Endothelial cell (in vitro differentiated cells): ENCODE measurements around the gene PLCXD1. TPM values are rescaled to one million over a fixed set of nuclear protein-coding genes. Genes with fewer than 3 reads are reported as not detected.

Source experiments
- DNase-seq: peaks from one replicate; pipeline ENCODE4 v3.0.0; 2021; ENCODE audit warnings: low spot score
- H3K27ac Mint-ChIP-seq: one replicate; pipeline ENCODE4 v1.8.0; 2021; ENCODE audit warnings: mixed read lengths, inconsistent platforms; ENCODE audit not compliant: unreplicated experiment
- H3K27me3 Mint-ChIP-seq: one replicate; pipeline ENCODE4 v1.8.0; 2021; ENCODE audit warnings: mild to moderate bottlenecking, moderate library complexity, mixed read lengths, inconsistent platforms; ENCODE audit not compliant: unreplicated experiment
- H3K36me3 Mint-ChIP-seq: one replicate; pipeline ENCODE4 v1.8.0; 2021; ENCODE audit warnings: mild to moderate bottlenecking, low read depth, mixed read lengths, inconsistent platforms; ENCODE audit not compliant: unreplicated experiment
- H3K4me1 Mint-ChIP-seq: one replicate; pipeline ENCODE4 v1.8.0; 2021; ENCODE audit warnings: mild to moderate bottlenecking, mixed read lengths, inconsistent platforms; ENCODE audit not compliant: unreplicated experiment
- H3K4me3 Mint-ChIP-seq: one replicate; pipeline ENCODE4 v1.8.0; 2021; ENCODE audit warnings: mild to moderate bottlenecking, mixed read lengths, inconsistent platforms; ENCODE audit not compliant: unreplicated experiment
- H3K9me3 Mint-ChIP-seq: one replicate; pipeline ENCODE4 v1.8.0; 2021; ENCODE audit warnings: mixed read lengths, inconsistent platforms; ENCODE audit not compliant: unreplicated experiment
- CTCF ChIP-seq: fragments of 200-600 bp; sonication (generic); IDR thresholded peaks from one replicate; pipeline ENCODE4 v1.5.0; 2021; ENCODE audit warnings: antibody characterized with exemption; ENCODE audit not compliant: unreplicated experiment
- total RNA-seq: library from RNA; stranded (reverse); fragmentation: NEBNext Ultra II Directional; extraction: Animal tissue kit (Norgen Biotek cat#: 25700); gene quantifications from one replicate; pipeline ENCODE4 v1.2.1, GENCODE V29; 2021; ENCODE audit not compliant: unreplicated experiment

Gene PLCXD1
- total RNA-seq, 1 donor from 2014 or later = 21.7 TPM

GRCh38 chrX:290476-291166 lies 9.4 kb downstream of the PLCXD1 start:
- peaks cover 9% of the 10 kb centered on the region for H3K36me3 Mint-ChIP-seq
- no peaks in the 10 kb centered on the region for H3K9me3 Mint-ChIP-seq
- no peaks in the 10 kb centered on the region for H3K27me3 Mint-ChIP-seq
- no peaks in the 10 kb centered on the region for H3K4me1 Mint-ChIP-seq
- DNase-seq = no peak
- H3K27ac Mint-ChIP-seq = no peak overlapping the region
- H3K4me3 Mint-ChIP-seq = no peak overlapping the region
- TF ChIP-seq CTCF = no peak

- Mint-ChIP-seq H3K36me3 (peaks cover 9% of the 10 kb centered on the region), H3K4me1 (no peaks in the 10 kb centered on the region), H3K9me3 (no peaks in the 10 kb centered on the region), H3K27ac (no peak overlapping the region), H3K4me3 (no peak overlapping the region), H3K27me3 (no peaks in the 10 kb centered on the region)
- DNase-seq = no peak
- TF ChIP-seq CTCF = no peak
Observed at GRCh38 chrX:291411-291901, 10.3 kb downstream of the PLCXD1 start.

- H3K27ac Mint-ChIP-seq = no peak overlapping the region
- no peak for DNase-seq
- no peaks in the 10 kb centered on the region for H3K27me3 Mint-ChIP-seq
- H3K36me3 Mint-ChIP-seq = peaks cover 11% of the 10 kb centered on the region
- TF ChIP-seq CTCF = no peak
- no peaks in the 10 kb centered on the region for H3K4me1 Mint-ChIP-seq
- peak overlapping the region; percentile 64 for H3K4me3 Mint-ChIP-seq
- no peaks in the 10 kb centered on the region for H3K9me3 Mint-ChIP-seq
Observed at GRCh38 chrX:292900-293897, 12.0 kb downstream of the PLCXD1 start.

GRCh38 chrX:295136-295535 lies 14.0 kb downstream of the PLCXD1 start:
- no peak for DNase-seq
- Mint-ChIP-seq H3K4me3 (no peak overlapping the region), H3K9me3 (no peaks in the 10 kb centered on the region), H3K4me1 (no peaks in the 10 kb centered on the region), H3K27me3 (no peaks in the 10 kb centered on the region), H3K27ac (no peak overlapping the region), H3K36me3 (peaks cover 11% of the 10 kb centered on the region)
- no peak for TF ChIP-seq CTCF
